Occipital lobe (tissue), 2 donors: ENCODE results near the gene SPATA21. TPM values are rescaled to one million over a fixed set of nuclear protein-coding genes. Genes with fewer than 3 reads are reported as not detected.

ENCODE experiments used
- DNase-seq: peaks from one replicate; lab custom pipeline; 2025; lab: John Stamatoyannopoulos, UW
- total RNA-seq: library from RNA; depleted of rRNA; stranded (reverse); fragments of >200 nt; gene quantifications from one replicate; pipeline ENCODE4 v1.2.3, GENCODE V29; 2014

Gene SPATA21
- total RNA-seq, 1 donor from 2014 or later: not detected

GRCh38 chr1:16451841-16452528 lies 14.8 kb upstream of the SPATA21 start:
- DNase-seq: no peak

GRCh38 chr1:16450863-16451481 lies 13.7 kb upstream of the SPATA21 start:
- no peak for DNase-seq

GRCh38 chr1:16449666-16450065 lies 12.4 kb upstream of the SPATA21 start:
- no peak for DNase-seq

- DNase-seq: no peak
These were observed 11.8 kb upstream of the SPATA21 start for GRCh38 chr1:16449065-16449464.

GRCh38 chr1:16447641-16448040 lies 10.4 kb upstream of the SPATA21 start:
- no peak for DNase-seq

- DNase-seq: no peak
These were observed 8.9 kb upstream of the SPATA21 start for GRCh38 chr1:16446116-16446515.

- DNase-seq: no peak
These were observed 7.8 kb upstream of the SPATA21 start for GRCh38 chr1:16445052-16445451.

- DNase-seq: no peak
These were observed 6.9 kb upstream of the SPATA21 start for GRCh38 chr1:16443975-16444770.

GRCh38 chr1:16442941-16443340 lies 5.7 kb upstream of the SPATA21 start:
- no peak for DNase-seq

GRCh38 chr1:16442265-16442664 lies 5.0 kb upstream of the SPATA21 start:
- no peak for DNase-seq

- no peak for DNase-seq
These were observed 4.0 kb upstream of the SPATA21 start for GRCh38 chr1:16441282-16441665.

- DNase-seq: peak; percentile 88
These were observed 3.5 kb upstream of the SPATA21 start, which contains the start of gene NECAP2 for GRCh38 chr1:16440470-16441281. NECAP2 (plus strand) TSS chr1:16440724; CDS start chr1:16440762, 38 bp downstream.

- DNase-seq: no peak
These were observed 2.9 kb upstream of the SPATA21 start for GRCh38 chr1:16440131-16440469.

- DNase-seq: no peak
These were observed 1.7 kb upstream of the SPATA21 start for GRCh38 chr1:16438924-16439323.

GRCh38 chr1:16438516-16438915 lies 1.3 kb upstream of the SPATA21 start:
- DNase-seq: no peak

- DNase-seq: no peak
These were observed 2.7 kb downstream of the SPATA21 start for GRCh38 chr1:16434501-16434900.

- no peak for DNase-seq
These were observed 3.2 kb downstream of the SPATA21 start for GRCh38 chr1:16434007-16434406.

GRCh38 chr1:16433030-16433429 lies 4.2 kb downstream of the SPATA21 start:
- DNase-seq: no peak

GRCh38 chr1:16430606-16431005 lies 6.6 kb downstream of the SPATA21 start:
- DNase-seq: no peak

- no peak for DNase-seq
These were observed 11.8 kb downstream of the SPATA21 start for GRCh38 chr1:16425125-16426025.

- no peak for DNase-seq
These were observed 15.2 kb downstream of the SPATA21 start for GRCh38 chr1:16422041-16422440.
